Adrenal gland (tissue), 12 donors: ENCODE data around the gene DPH3. TPM values are rescaled to one million over a fixed set of nuclear protein-coding genes. Genes with fewer than 3 reads are reported as not detected.
A peak's percentile ranks its signal among the peaks of the same experiment; 100 is the strongest.

Experiments
- DNase-seq, 7 donors: peaks; one replicate each; pipeline ENCODE4 v3.0.0-alpha.2; 2019 to 2020
- H3K27ac ChIP-seq, 5 donors: fragments of 200-600 bp; sonication (generic) in 4 of 5; 1 replicate in 3 of 5; 2 replicates in 2 of 5; pipeline versions ENCODE4 v1.5.1 to v1.8.0; 2016 to 2020; ENCODE audit warnings: mild to moderate bottlenecking in 1 of 5
- H3K27me3 ChIP-seq: fragments of 200-600 bp; 2 replicates; pipeline ENCODE4 v1.8.0; 2021
- H3K36me3 ChIP-seq, 2 donors: fragments of 200-600 bp; replicated peaks in 1 of 2; 1 replicate in 1 of 2; 2 replicates in 1 of 2; pipeline versions ENCODE4 v1.5.1 to v1.8.0; 2018 to 2022
- H3K4me1 ChIP-seq, 2 donors: fragments of 200-600 bp; replicated peaks in 1 of 2; 1 replicate in 1 of 2; 2 replicates in 1 of 2; pipeline versions ENCODE4 v1.5.1 to v1.8.0; 2018 to 2021
- H3K4me3 ChIP-seq, 4 donors: fragments of 200-600 bp; sonication (generic) in 3 of 4; one replicate each; pipeline ENCODE4 v1.5.1; 2016 to 2018
- H3K9me3 ChIP-seq, 3 donors: fragments of 200-600 bp; sonication (generic) in 1 of 3; replicated peaks in 1 of 3; 1 replicate in 2 of 3; 2 replicates in 1 of 3; pipeline versions ENCODE4 v1.5.1 to v1.8.0; 2016 to 2021
- CTCF ChIP-seq, 6 experiments: fragments of 450-650 bp in 4 of 6; fragments of 200-600 bp in 2 of 6; sonication (generic) in 1 of 6; IDR thresholded peaks; 1 replicate in 5 of 6; 2 replicates in 1 of 6; pipeline versions ENCODE4 v1.5.1 to v1.8.0; 2016 to 2021; ENCODE audit warnings: antibody characterized with exemption in 6 of 6, mild to moderate bottlenecking in 2 of 6, moderate library complexity in 1 of 6
- POLR2A ChIP-seq, 2 donors: fragments of 450-650 bp; IDR thresholded peaks; one replicate each; pipeline ENCODE4 v1.6.1; 2017; ENCODE audit warnings: antibody characterized with exemption in 2 of 2, mild to moderate bottlenecking in 2 of 2, moderate library complexity in 1 of 2
- WGBS, 4 donors: extraction: QIAGEN DNeasy Blood & Tissue Kit in 2 of 4; methylation state at CpG; one replicate each; pipeline versions ENCODE4 v1.1.5 to v1.1.7; 2013 to 2017; 5-methylcytosine and 5-hydroxymethylcytosine counted together
- intact Hi-C, 2 donors: fragments of 100-400 bp; cut with DNase I; formaldehyde crosslinking; loops; one replicate each; pipeline versions ENCODE4 v1.14.1 to v1.15.0; 2022 to 2023
- polyA plus RNA-seq, 3 donors: library from polyadenylated mRNA; stranded (reverse); fragments of 200-250 nt in 2 of 3; fragments of 350-450 nt in 1 of 3; fragmentation: Illumina TruSeq in 1 of 3; extraction: RNeasy Lipid Tissue Mini Kit (QIAGEN cat#74804) in 1 of 3; gene quantifications; one replicate each; pipeline ENCODE4 v1.2.3, GENCODE V29; 2013 to 2014
- total RNA-seq, 9 donors: library from RNA; depleted of rRNA in 4 of 9; stranded (reverse); fragments of >200 nt in 4 of 9; fragments of 120-200 nt in 1 of 9; fragmentation: NEBNext Ultra II Directional in 1 of 9; extraction: Animal tissue kit (Norgen Biotek cat#: 25700) in 1 of 9; gene quantifications; one replicate each; pipeline versions ENCODE4 v1.1.0 to v1.2.4, GENCODE V29; 2013 to 2023
- donor health status: healthy with polysubstance abuse.
- donor health status: Bipolar disorder and iron deficiency.
- donor health status: DM: yes; HTN: yes; CAD: no.
- donor health status: DM: no; HTN: no; CAD: no.
- donor health status: DM: no; HTN: no; CAD: no.
- donor health status: DM: yes; HTN: yes; CAD: no.

The DPH3 gene
- total and polyA plus RNA-seq, 12 donors: 6.6 to 42.7 (median 19.1) TPM

GRCh38 chr3:16257309-16257708 lies 7.4 kb downstream of the DPH3 start:
- Histone ChIP-seq H3K36me3 (peaks cover 0 to 13% of the 10 kb centered on the region in 2 donors), H3K4me1 (no peaks in the 10 kb centered on the region), H3K27ac (no peak overlapping the region), H3K9me3 (no peaks in the 10 kb centered on the region), H3K27me3 (no peaks in the 10 kb centered on the region), H3K4me3 (no peak overlapping the region)
- WGBS, 4 donors: 74 to 90% (median 83%) methylated on average over 2 of the region's 2 CpGs
- TF ChIP-seq POLR2A (IDR thresholded peaks at IDR 0.05): no peak
- DNase-seq: no peak
- intact Hi-C loops: no loop called here

- WGBS, 4 donors: 89 to 93% (median 90%) methylated on average over 2 to 5 of the region's 5 CpGs
- no peaks in the 10 kb centered on the region for H3K4me1 ChIP-seq
- no peak for DNase-seq
- H3K9me3 ChIP-seq: no peaks in the 10 kb centered on the region
- no peak overlapping the region for H3K27ac ChIP-seq
- peaks cover 0 to 12% of the 10 kb centered on the region in 2 donors for H3K36me3 ChIP-seq
- intact Hi-C loops: no loop called here
- no peak overlapping the region for H3K4me3 ChIP-seq
- no peak for TF ChIP-seq POLR2A (IDR thresholded peaks at IDR 0.05)
- no peak for TF ChIP-seq CTCF (IDR thresholded peaks at IDR 0.05)
- no peaks in the 10 kb centered on the region for H3K27me3 ChIP-seq
Observed at GRCh38 chr3:16255726-16256125, 9.0 kb downstream of the DPH3 start.

GRCh38 chr3:16255326-16255725 lies 9.4 kb downstream of the DPH3 start:
- TF ChIP-seq POLR2A (IDR thresholded peaks at IDR 0.05): no peak
- H3K27me3 ChIP-seq: no peaks in the 10 kb centered on the region
- intact Hi-C loops: no loop called here
- no peak for DNase-seq
- no peaks in the 10 kb centered on the region for H3K9me3 ChIP-seq
- H3K36me3 ChIP-seq: peaks cover 0 to 8% of the 10 kb centered on the region in 2 donors
- H3K4me3 ChIP-seq: no peak overlapping the region
- WGBS, 4 donors: 74 to 82% (median 80%) methylated on average over 3 of the region's 3 CpGs
- H3K27ac ChIP-seq: no peak overlapping the region
- no peaks in the 10 kb centered on the region for H3K4me1 ChIP-seq

GRCh38 chr3:16254916-16255315 lies 9.8 kb downstream of the DPH3 start:
- H3K9me3 ChIP-seq: no peaks in the 10 kb centered on the region
- no peak overlapping the region for H3K27ac ChIP-seq
- intact Hi-C loops: no loop called here
- DNase-seq: no peak
- WGBS, 4 donors: 72 to 86% (median 79%) methylated on average over 5 of the region's 5 CpGs
- H3K27me3 ChIP-seq: no peaks in the 10 kb centered on the region
- peaks cover 0 to 4% of the 10 kb centered on the region in 2 donors for H3K36me3 ChIP-seq
- H3K4me3 ChIP-seq: no peak overlapping the region
- no peak for TF ChIP-seq CTCF (IDR thresholded peaks at IDR 0.05)
- H3K4me1 ChIP-seq: no peaks in the 10 kb centered on the region

- Histone ChIP-seq H3K4me3 (no peak overlapping the region), H3K4me1 (no peaks in the 10 kb centered on the region), H3K27me3 (no peaks in the 10 kb centered on the region), H3K9me3 (no peaks in the 10 kb centered on the region), H3K36me3 (no peaks in the 10 kb centered on the region), H3K27ac (peak overlapping the region in 1 of 5 donors; percentile 41)
- intact Hi-C loops: no loop called here
- WGBS, 4 donors: 68 to 76% (median 72%) methylated on average over 7 of the region's 7 CpGs
- TF ChIP-seq CTCF (IDR thresholded peaks at IDR 0.05) (no peak), POLR2A (IDR thresholded peaks at IDR 0.05) (no peak)
- peak in 5 of 7 donors; percentile 52 to 79 (median 66) for DNase-seq
Observed at GRCh38 chr3:16253601-16254000, 11.1 kb downstream of the DPH3 start.
